B cell (primary cell): ENCODE measurements around the gene PLEKHB1. TPM values are rescaled to one million over a fixed set of nuclear protein-coding genes. Genes with fewer than 3 reads are reported as not detected.
A peak's percentile ranks its signal among the peaks of the same experiment; 100 is the strongest.

Source experiments
- ATAC-seq: fragments of 200-7000 bp; cut with Tn5 transposase; one replicate; pipeline ENCODE4 v1.10.0; 2021; ENCODE audit warnings: low read depth, mild to moderate bottlenecking, moderate number of reproducible peaks, moderate library complexity
- CTCF ChIA-PET: fragments of 350-600 bp; sonication (Branson Sonifier 250); formaldehyde crosslinking; loops from one replicate; lab custom pipeline; 2021; ENCODE audit warnings: antibody characterized with exemption, inconsistent platforms; lab: Charles Lee
- POLR2A ChIA-PET: fragments of 350-600 bp; sonication (Branson Sonifier 250); formaldehyde crosslinking; loops from one replicate; lab custom pipeline; 2021; ENCODE audit warnings: antibody characterized with exemption; lab: Charles Lee
- DNase-seq: peaks from one replicate; pipeline ENCODE4 v3.0.0; 2013
- H2AFZ ChIP-seq: 2 replicates; pipeline ENCODE4 v1.6.1; 2012; ENCODE audit warnings: mild to moderate bottlenecking, low read depth, low read length; ENCODE audit not compliant: insufficient read depth, poor library complexity, severe bottlenecking
- H3K27ac ChIP-seq, 2 donors: 1 replicate in 1 of 2; 2 replicates in 1 of 2; pipeline ENCODE4 v1.5.1; 2012 to 2013; ENCODE audit warnings: low read length in 2 of 2, mild to moderate bottlenecking in 2 of 2, moderate library complexity in 1 of 2
- H3K27me3 ChIP-seq, 4 experiments: fragments of 200-600 bp in 1 of 4; sonication (generic) in 1 of 4; replicated peaks in 1 of 4; 1 replicate in 2 of 4; 2 replicates in 2 of 4; pipeline versions ENCODE4 v1.6.1 to v1.7.0; 2013 to 2016; ENCODE audit warnings: low read length in 3 of 4, mild to moderate bottlenecking in 2 of 4, mixed read lengths in 1 of 4, moderate library complexity in 1 of 4; ENCODE audit not compliant: insufficient read depth in 4 of 4, control insufficient read depth in 3 of 4; ENCODE audit errors: control extremely low read depth in 1 of 4
- H3K36me3 ChIP-seq, 2 experiments: replicated peaks in 1 of 2; 1 replicate in 1 of 2; 2 replicates in 1 of 2; pipeline versions ENCODE4 v1.6.1 to v1.7.1; 2013; ENCODE audit warnings: low read length in 1 of 2; ENCODE audit not compliant: insufficient read depth in 2 of 2, control insufficient read depth in 1 of 2; ENCODE audit errors: control extremely low read depth in 1 of 2, extremely low read depth in 1 of 2
- H3K4me1 ChIP-seq, 2 donors: fragments of 200-600 bp in 1 of 2; sonication (generic) in 1 of 2; 1 replicate in 1 of 2; 2 replicates in 1 of 2; pipeline versions ENCODE4 v1.5.1 to v1.6.1; 2013 to 2017; ENCODE audit warnings: low read length in 2 of 2; ENCODE audit not compliant: control insufficient read depth in 2 of 2, insufficient read depth in 2 of 2
- H3K4me2 ChIP-seq: replicated peaks from 2 replicates; pipeline ENCODE3; 2012; ENCODE audit warnings: mild to moderate bottlenecking, low read depth, low read length; ENCODE audit not compliant: poor library complexity, severe bottlenecking
- H3K4me3 ChIP-seq, 5 experiments: fragments of 200-600 bp in 1 of 5; sonication (generic) in 1 of 5; 1 replicate in 3 of 5; 2 replicates in 2 of 5; pipeline versions ENCODE4 v1.5.1 to v1.7.0; 2011 to 2016; ENCODE audit warnings: low read length in 4 of 5, mild to moderate bottlenecking in 4 of 5, low read depth in 2 of 5, control low read depth in 1 of 5, moderate library complexity in 1 of 5; ENCODE audit not compliant: insufficient read depth in 1 of 5; ENCODE audit errors: control extremely low read depth in 1 of 5, extremely low read depth in 1 of 5
- H3K79me2 ChIP-seq: fragments of 200-600 bp; sonication (generic); one replicate; pipeline ENCODE4 v1.6.0; 2016; ENCODE audit warnings: low read length; ENCODE audit not compliant: control insufficient read depth, insufficient read depth
- H3K9ac ChIP-seq: fragments of 200-600 bp; sonication (generic); 2 replicates; pipeline ENCODE4 v1.6.1; 2017; ENCODE audit warnings: mild to moderate bottlenecking, low read length, moderate library complexity
- H3K9me3 ChIP-seq, 3 donors: one replicate each; pipeline versions ENCODE4 v1.6.1 to v1.7.1; 2013; ENCODE audit warnings: low read length in 2 of 3; ENCODE audit not compliant: control insufficient read depth in 2 of 3, insufficient read depth in 1 of 3; ENCODE audit errors: control extremely low read depth in 1 of 3
- H4K20me1 ChIP-seq: 2 replicates; pipeline ENCODE4 v1.6.0; 2012; ENCODE audit warnings: mild to moderate bottlenecking, low read length; ENCODE audit not compliant: insufficient read depth, control insufficient read depth, poor library complexity, severe bottlenecking
- H3K27ac Mint-ChIP-seq: one replicate; pipeline ENCODE4 v1.8.0; 2021; ENCODE audit warnings: mixed read lengths
- H3K27me3 Mint-ChIP-seq: one replicate; pipeline ENCODE4 v1.8.0; 2021; ENCODE audit warnings: mixed read lengths
- H3K4me1 Mint-ChIP-seq: one replicate; pipeline ENCODE4 v1.8.0; 2021; ENCODE audit warnings: mixed read lengths
- H3K4me3 Mint-ChIP-seq: one replicate; pipeline ENCODE4 v1.8.0; 2021; ENCODE audit warnings: mixed read lengths
- H3K9me3 Mint-ChIP-seq: one replicate; pipeline ENCODE4 v1.8.0; 2022; ENCODE audit warnings: mixed read lengths; ENCODE audit not compliant: insufficient read depth
- EZH2 ChIP-seq: IDR thresholded peaks from 2 replicates; pipeline ENCODE4 v1.6.1; 2012; ENCODE audit warnings: borderline replicate concordance, low read depth, mild to moderate bottlenecking, moderate library complexity, low read length; ENCODE audit not compliant: insufficient read depth, poor library complexity, severe bottlenecking
- WGBS: methylation state at CpG from one replicate; pipeline ENCODE4 v1.1.5; 2013; ENCODE audit warnings: missing lambda C conversion rate; ENCODE audit not compliant: insufficient coverage; 5-methylcytosine and 5-hydroxymethylcytosine counted together
- intact Hi-C: fragments of 100-400 bp; cut with micrococcal nuclease; formaldehyde crosslinking; loops from one replicate; pipeline ENCODE4 v1.10.0; 2022
- polyA plus RNA-seq: library from polyadenylated mRNA; depleted of rRNA; stranded (reverse); fragments of >200 nt; gene quantifications from 2 replicates; pipeline ENCODE4 v1.2.3, GENCODE V29; 2012
- total RNA-seq, 2 donors: library from RNA; stranded (reverse); fragments of 120-200 nt in 1 of 2; gene quantifications; 1 replicate in 1 of 2; 2 replicates in 1 of 2; pipeline versions ENCODE4 v1.2.3 to v1.2.4, GENCODE V29; 2013 to 2022
- TF ChIP-seq, protein P1 (sequence below): fragments of 200-600 bp; IDR thresholded peaks from one replicate; pipeline ENCODE4 v1.8.0; 2022; ENCODE audit warnings: antibody characterized with exemption, mild to moderate bottlenecking

Gene PLEKHB1
- total and polyA plus RNA-seq, 2 donors (not counting 1 experiment from before 2014, with no cell fraction given), result 13.8 to 16.7 TPM

DNA sequence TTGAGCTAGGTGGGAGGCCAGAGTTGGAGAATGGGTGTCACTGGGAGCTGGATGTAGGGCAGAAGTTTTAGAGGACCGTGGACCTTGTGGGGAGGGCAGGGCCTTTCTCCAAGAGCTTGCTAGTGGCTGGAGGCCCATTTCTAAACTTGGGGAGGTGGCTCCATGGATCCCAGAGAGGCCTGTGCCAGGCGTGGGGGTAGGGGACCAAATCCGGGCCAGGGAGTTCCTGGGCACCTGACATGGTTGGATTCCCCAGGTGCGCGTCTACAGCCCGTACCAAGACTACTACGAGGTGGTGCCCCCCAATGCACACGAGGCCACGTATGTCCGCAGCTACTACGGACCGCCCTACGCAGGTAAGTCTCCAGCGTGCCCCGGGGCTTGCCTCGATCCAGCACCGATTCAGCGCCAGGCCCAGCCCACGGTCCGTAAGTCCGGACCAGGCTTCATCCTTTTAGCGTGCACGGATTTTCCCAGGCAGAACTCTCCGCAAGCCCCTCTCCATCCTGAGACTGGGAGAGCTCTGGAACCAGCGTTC is 14.2 kb downstream of the PLEKHB1 start:
- Mint-ChIP-seq H3K27ac (no peak overlapping the region), H3K27me3 (peaks cover 7% of the 10 kb centered on the region), H3K9me3 (no peaks in the 10 kb centered on the region), H3K4me3 (peak overlapping the region; percentile 68), H3K4me1 (peaks cover 14% of the 10 kb centered on the region)
- H3K27ac ChIP-seq, result no peak overlapping the region
- H3K4me2 ChIP-seq, result peak overlapping the region; percentile 80
- peaks cover 0 to 13% (median 4%) of the 10 kb centered on the region in 4 experiments for H3K27me3 ChIP-seq
- ATAC-seq (no peak), DNase-seq (no peak)
- peak overlapping the region; percentile 48 for H3K9ac ChIP-seq
- no peak for TF ChIP-seq EZH2
- TF ChIP-seq, protein P1, sequence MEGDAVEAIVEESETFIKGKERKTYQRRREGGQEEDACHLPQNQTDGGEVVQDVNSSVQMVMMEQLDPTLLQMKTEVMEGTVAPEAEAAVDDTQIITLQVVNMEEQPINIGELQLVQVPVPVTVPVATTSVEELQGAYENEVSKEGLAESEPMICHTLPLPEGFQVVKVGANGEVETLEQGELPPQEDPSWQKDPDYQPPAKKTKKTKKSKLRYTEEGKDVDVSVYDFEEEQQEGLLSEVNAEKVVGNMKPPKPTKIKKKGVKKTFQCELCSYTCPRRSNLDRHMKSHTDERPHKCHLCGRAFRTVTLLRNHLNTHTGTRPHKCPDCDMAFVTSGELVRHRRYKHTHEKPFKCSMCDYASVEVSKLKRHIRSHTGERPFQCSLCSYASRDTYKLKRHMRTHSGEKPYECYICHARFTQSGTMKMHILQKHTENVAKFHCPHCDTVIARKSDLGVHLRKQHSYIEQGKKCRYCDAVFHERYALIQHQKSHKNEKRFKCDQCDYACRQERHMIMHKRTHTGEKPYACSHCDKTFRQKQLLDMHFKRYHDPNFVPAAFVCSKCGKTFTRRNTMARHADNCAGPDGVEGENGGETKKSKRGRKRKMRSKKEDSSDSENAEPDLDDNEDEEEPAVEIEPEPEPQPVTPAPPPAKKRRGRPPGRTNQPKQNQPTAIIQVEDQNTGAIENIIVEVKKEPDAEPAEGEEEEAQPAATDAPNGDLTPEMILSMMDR, result no peak
- intact Hi-C loops, result loop anchor here (1.0 kb wide), 5 partner anchors 13 to 353 kb away; no protein-coding TSS in a partner anchor
- no peaks in the 10 kb centered on the region for H3K9me3 ChIP-seq
- no peaks in the 10 kb centered on the region for H3K79me2 ChIP-seq
- POLR2A ChIA-PET, result no interaction called here
- H4K20me1 ChIP-seq, result no peaks in the 10 kb centered on the region
- H2AFZ ChIP-seq, result peak overlapping the region; percentile 77
- CTCF ChIA-PET, result interaction anchor here (0.6 to 13.3 kb wide), 40 partner anchors 8 to 367 kb away, joined by 3 to 252 read pairs (median 4); partner anchors contain the start of genes FAM168A and PLEKHB1
- no peaks in the 10 kb centered on the region for H3K36me3 ChIP-seq
- H3K4me3 ChIP-seq, result peak overlapping the region in 4 of 5 experiments; percentile 6 to 30 (median 22)
- WGBS, result 40% methylated on average over 25 of the region's 25 CpGs
- peaks cover 9 to 10% of the 10 kb centered on the region in 2 donors for H3K4me1 ChIP-seq

DNA sequence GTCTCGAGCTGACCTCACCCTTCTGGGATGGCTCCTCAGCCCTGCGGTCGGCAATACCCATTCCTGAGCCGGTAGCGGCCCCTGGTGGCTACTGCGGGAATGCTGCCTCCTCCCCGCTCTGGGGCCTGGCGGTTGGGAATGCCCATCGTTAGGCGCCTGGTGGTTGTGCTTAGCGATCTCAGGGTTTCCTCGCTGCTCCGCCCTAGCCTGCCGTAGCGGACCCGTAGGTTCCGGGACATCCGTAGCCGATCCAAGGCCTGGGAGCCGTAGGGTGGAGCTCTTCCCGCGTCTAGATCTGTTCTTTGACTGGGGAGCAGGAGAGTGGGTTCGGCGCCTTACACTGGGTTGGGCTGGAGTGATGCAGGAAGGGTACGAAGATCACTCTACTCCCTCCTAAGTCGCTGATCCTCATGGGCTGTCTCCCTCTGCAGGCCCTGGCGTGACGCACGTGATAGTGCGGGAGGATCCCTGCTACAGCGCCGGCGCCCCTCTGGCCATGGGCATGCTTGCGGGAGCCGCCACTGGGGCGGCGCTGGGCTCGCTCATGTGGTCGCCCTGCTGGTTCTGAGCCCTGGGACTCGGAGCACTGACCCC is 14.8 kb downstream of the PLEKHB1 start:
- H3K27ac ChIP-seq, result no peak overlapping the region
- peaks cover 0 to 13% (median 4%) of the 10 kb centered on the region in 4 experiments for H3K27me3 ChIP-seq
- no peak for TF ChIP-seq EZH2
- TF ChIP-seq, protein P1, result peak; percentile 99
- H3K4me3 Mint-ChIP-seq, result peak overlapping the region; percentile 68
- no peaks in the 10 kb centered on the region for H3K36me3 ChIP-seq
- peaks cover 14% of the 10 kb centered on the region for H3K4me1 Mint-ChIP-seq
- peak overlapping the region; percentile 77 for H2AFZ ChIP-seq
- ATAC-seq, result peak; percentile 97
- intact Hi-C loops, result loop anchor here (1.0 kb wide), 5 partner anchors 14 to 354 kb away; no protein-coding TSS in a partner anchor
- ChIA-PET POLR2A (no interaction called here), CTCF (interaction anchor here (0.6 to 13.3 kb wide), 45 partner anchors 9 to 368 kb away, joined by 3 to 252 read pairs (median 5); partner anchors contain the start of genes FAM168A and PLEKHB1)
- no peaks in the 10 kb centered on the region for H3K79me2 ChIP-seq
- H3K4me2 ChIP-seq, result peak overlapping the region; percentile 80
- DNase-seq, result peak; percentile 88
- no peaks in the 10 kb centered on the region for H3K9me3 ChIP-seq
- H3K9me3 Mint-ChIP-seq, result no peaks in the 10 kb centered on the region
- no peaks in the 10 kb centered on the region for H4K20me1 ChIP-seq
- peaks cover 7% of the 10 kb centered on the region for H3K27me3 Mint-ChIP-seq
- no peak overlapping the region for H3K27ac Mint-ChIP-seq
- H3K4me1 ChIP-seq, result peaks cover 9 to 10% of the 10 kb centered on the region in 2 donors
- 4% methylated on average over 38 of the region's 40 CpGs for WGBS
- H3K9ac ChIP-seq, result peak overlapping the region; percentile 48
- peak overlapping the region in 4 of 5 experiments; percentile 6 to 30 (median 22) for H3K4me3 ChIP-seq
